Esophagus squamous epithelium (tissue), 5 donors: ENCODE measurements around the gene SGK1. TPM values are rescaled to one million over a fixed set of nuclear protein-coding genes. Genes with fewer than 3 reads are reported as not detected.
"Not testable (repeated sequence)": the region's sequence is repeated elsewhere in the genome, so short reads cannot be mapped to it uniquely, and the experiment has no call there.

ENCODE experiments used
- DNase-seq: peaks from one replicate; lab custom pipeline; 2025; lab: John Stamatoyannopoulos, UW
- H3K27ac ChIP-seq, 4 donors: fragments of 200-600 bp; sonication (generic); one replicate each; pipeline ENCODE4 v1.5.1; 2016 to 2019; ENCODE audit warnings: mild to moderate bottlenecking in 1 of 4
- H3K27me3 ChIP-seq, 4 donors: fragments of 200-600 bp; sonication (generic); 1 replicate in 3 of 4; 2 replicates in 1 of 4; pipeline versions ENCODE4 v1.5.1 to v1.6.0; 2017 to 2021; ENCODE audit warnings: antibody characterized with exemption in 1 of 4
- H3K36me3 ChIP-seq, 3 donors: fragments of 200-600 bp; sonication (generic); one replicate each; pipeline ENCODE4 v1.5.1; 2016 to 2019
- H3K4me1 ChIP-seq, 3 donors: fragments of 200-600 bp; sonication (generic); one replicate each; pipeline ENCODE4 v1.5.1; 2017 to 2019
- H3K4me3 ChIP-seq, 4 donors: fragments of 200-600 bp; sonication (generic); 1 replicate in 3 of 4; 2 replicates in 1 of 4; pipeline ENCODE4 v1.5.1; 2016 to 2019; ENCODE audit warnings: mild to moderate bottlenecking in 2 of 4, moderate library complexity in 1 of 4
- H3K9me3 ChIP-seq, 3 donors: fragments of 200-600 bp; sonication (generic); one replicate each; pipeline ENCODE4 v1.5.1; 2016 to 2019
- CTCF ChIP-seq, 6 experiments: fragments of 450-650 bp in 4 of 6; fragments of 200-600 bp in 2 of 6; sonication (generic) in 2 of 6; IDR thresholded peaks; one replicate each; pipeline ENCODE4 v1.5.1; 2016 to 2019; ENCODE audit warnings: antibody characterized with exemption in 6 of 6, mild to moderate bottlenecking in 4 of 6, moderate library complexity in 4 of 6
- POLR2A ChIP-seq, 4 donors: fragments of 450-650 bp; IDR thresholded peaks; one replicate each; pipeline ENCODE4 v1.6.1; 2017; ENCODE audit warnings: antibody characterized with exemption in 4 of 4, mild to moderate bottlenecking in 4 of 4, moderate library complexity in 3 of 4
- whole genome bisulfite sequencing, 2 donors: methylation state at CpG; one replicate each; pipeline ENCODE4 v1.1.5; 2018; 5-methylcytosine and 5-hydroxymethylcytosine counted together
- intact Hi-C: fragments of 100-400 bp; cut with DNase I; formaldehyde crosslinking; loops from one replicate; pipeline ENCODE4 v1.15.0; 2022
- total RNA-seq, 4 donors: library from RNA; depleted of rRNA; stranded (reverse); fragments of >200 nt; gene quantifications; one replicate each; pipeline ENCODE4 v1.1.0, GENCODE V29; 2016
- donor health status: DM: yes; HTN: yes; CAD: no.

SGK1 gene
- total RNA-seq, 4 donors from 2014 or later: 93.8 to 170 (median 154) TPM

DNA sequence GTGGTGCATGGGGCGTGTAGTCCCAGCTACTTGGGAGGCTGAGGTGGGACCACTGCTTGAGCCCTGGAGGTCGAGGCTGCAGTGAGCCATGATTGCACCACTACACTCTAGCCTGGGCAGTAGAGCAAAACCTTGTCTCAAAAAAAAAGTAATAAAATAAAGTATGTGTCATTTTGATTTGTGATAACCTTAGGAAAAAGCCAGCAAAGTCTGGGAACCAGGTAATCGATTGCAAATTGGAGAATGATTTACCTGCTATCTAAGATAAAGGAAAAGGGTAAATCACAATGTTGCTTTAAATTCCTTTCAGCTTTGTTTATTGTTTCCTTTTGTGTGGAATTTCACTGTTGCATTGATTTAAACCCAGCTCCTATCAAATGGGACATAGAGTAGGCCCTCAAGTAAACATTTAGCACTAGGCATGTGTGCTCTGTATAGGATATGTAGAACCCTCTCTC lies 59.0 kb downstream of the SGK1 start:
- Histone ChIP-seq H3K4me1 (no peaks in the 10 kb centered on the region), H3K36me3 (no peaks in the 10 kb centered on the region), H3K9me3 (no peaks in the 10 kb centered on the region), H3K27me3 (no peaks in the 10 kb centered on the region), H3K4me3 (no peak overlapping the region), H3K27ac (no peak overlapping the region)
- TF ChIP-seq POLR2A (IDR thresholded peaks at IDR 0.05) (no peak), CTCF (IDR thresholded peaks at IDR 0.05) (no peak)
- intact Hi-C loops: no loop called here
- 88 to 90% methylated on average over 3 of the region's 3 CpGs for WGBS, 2 donors
- no peak for DNase-seq

GRCh38 chr6:134257516-134257915 lies 60.4 kb downstream of the SGK1 start:
- WGBS, 2 donors: 75 to 86% methylated on average over 3 of the region's 3 CpGs
- no peak for DNase-seq
- no peak overlapping the region for H3K27ac ChIP-seq
- no peaks in the 10 kb centered on the region for H3K9me3 ChIP-seq
- H3K4me1 ChIP-seq: no peaks in the 10 kb centered on the region
- intact Hi-C loops: no loop called here
- no peaks in the 10 kb centered on the region for H3K36me3 ChIP-seq
- no peak for TF ChIP-seq CTCF (IDR thresholded peaks at IDR 0.05)
- TF ChIP-seq POLR2A (IDR thresholded peaks at IDR 0.05): no peak
- H3K4me3 ChIP-seq: no peak overlapping the region
- no peaks in the 10 kb centered on the region for H3K27me3 ChIP-seq

- H3K9me3 ChIP-seq: no peaks in the 10 kb centered on the region
- no peaks in the 10 kb centered on the region for H3K4me1 ChIP-seq
- 88 to 96% methylated on average over 7 to 8 of the region's 8 CpGs for WGBS, 2 donors
- no peak overlapping the region for H3K27ac ChIP-seq
- TF ChIP-seq CTCF (IDR thresholded peaks at IDR 0.05): no peak
- TF ChIP-seq POLR2A (IDR thresholded peaks at IDR 0.05): no peak
- H3K27me3 ChIP-seq: no peaks in the 10 kb centered on the region
- intact Hi-C loops: no loop called here
- no peaks in the 10 kb centered on the region for H3K36me3 ChIP-seq
- H3K4me3 ChIP-seq: no peak overlapping the region
- DNase-seq: no peak
Measured at GRCh38 chr6:134256862-134257261, 61.0 kb downstream of the SGK1 start.

DNA sequence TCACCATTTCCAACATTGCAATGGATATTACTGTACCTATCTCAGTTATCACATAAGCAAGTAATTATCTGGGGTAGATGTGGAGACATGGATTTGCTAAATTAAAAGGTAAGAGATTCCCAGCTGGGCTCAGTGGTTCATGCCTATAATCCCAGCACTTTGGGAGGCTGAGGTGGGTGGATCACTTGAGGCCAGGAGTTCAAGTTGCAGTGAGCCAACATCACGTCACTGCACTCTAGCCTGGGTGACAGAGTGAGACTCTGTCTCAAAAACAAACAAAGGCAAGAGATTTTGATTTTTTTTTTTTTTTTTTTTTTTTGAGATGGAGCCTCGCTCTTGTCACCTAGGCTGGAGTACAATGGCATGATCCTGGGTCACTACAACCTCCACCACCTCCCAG lies 62.6 kb downstream of the SGK1 start:
- DNase-seq, H3K4me1 ChIP-seq, H3K4me3 ChIP-seq, H3K27ac ChIP-seq, H3K9me3 ChIP-seq, intact Hi-C loops, H3K36me3 ChIP-seq, H3K27me3 ChIP-seq: not testable (repeated sequence)
- WGBS, 2 donors: 93 to 94% methylated on average over 2 of the region's 2 CpGs

- TF ChIP-seq POLR2A (IDR thresholded peaks at IDR 0.05) (no peak), CTCF (IDR thresholded peaks at IDR 0.05) (no peak)
- H3K9me3 ChIP-seq: no peaks in the 10 kb centered on the region
- H3K36me3 ChIP-seq: no peaks in the 10 kb centered on the region
- no peaks in the 10 kb centered on the region for H3K27me3 ChIP-seq
- no peak overlapping the region for H3K4me3 ChIP-seq
- DNase-seq: no peak
- intact Hi-C loops: no loop called here
- H3K27ac ChIP-seq: no peak overlapping the region
- WGBS, 2 donors: 97 to 98% methylated on average over 4 of the region's 4 CpGs
- H3K4me1 ChIP-seq: peaks cover 0 to 11% (median 11%) of the 10 kb centered on the region in 3 donors
Measured at GRCh38 chr6:134254118-134254517, 63.8 kb downstream of the SGK1 start.

DNA sequence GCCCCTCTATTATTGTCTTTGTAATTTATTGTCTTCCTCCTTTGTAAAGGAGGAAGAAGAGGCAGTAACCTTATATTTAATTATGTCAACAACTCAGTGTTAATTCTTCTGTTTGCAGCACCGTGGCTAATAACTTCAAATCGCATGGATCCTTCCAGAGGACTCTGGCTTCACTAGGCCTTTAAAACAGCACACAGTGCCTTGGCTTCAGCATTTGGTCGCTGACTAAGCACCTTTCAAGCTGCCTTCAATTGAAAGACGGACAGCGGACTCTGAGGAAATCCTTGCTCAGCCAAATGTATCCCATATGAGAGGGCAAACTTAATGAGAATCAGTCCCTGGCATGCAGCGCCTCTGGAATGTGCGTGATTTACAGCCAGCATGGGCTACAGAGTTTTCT lies 64.2 kb downstream of the SGK1 start:
- intact Hi-C loops: no loop called here
- Histone ChIP-seq H3K36me3 (no peaks in the 10 kb centered on the region), H3K4me1 (peaks cover 0 to 13% (median 12%) of the 10 kb centered on the region in 3 donors), H3K9me3 (no peaks in the 10 kb centered on the region), H3K27ac (no peak overlapping the region), H3K4me3 (no peak overlapping the region), H3K27me3 (no peaks in the 10 kb centered on the region)
- no peak for TF ChIP-seq POLR2A (IDR thresholded peaks at IDR 0.05)
- TF ChIP-seq CTCF (IDR thresholded peaks at IDR 0.05): no peak
- DNase-seq: no peak
- 66 to 79% methylated on average over 7 of the region's 7 CpGs for WGBS, 2 donors
